Endodermal cell (in vitro differentiated cells): ENCODE measurements around the gene SVIL. TPM values are rescaled to one million over a fixed set of nuclear protein-coding genes. Genes with fewer than 3 reads are reported as not detected.

Experiments
- DNase-seq: peaks from one replicate; pipeline ENCODE4 v3.0.0-alpha.2; 2017
- H3K27ac ChIP-seq: 2 replicates; pipeline ENCODE4 v1.5.1; 2013; ENCODE audit warnings: mild to moderate bottlenecking, low read depth, low read length, moderate library complexity
- H3K27me3 ChIP-seq: 2 replicates; pipeline ENCODE4 v1.6.1; 2013; ENCODE audit warnings: mild to moderate bottlenecking, low read length, moderate library complexity; ENCODE audit not compliant: insufficient read depth, control insufficient read depth, poor library complexity, severe bottlenecking
- H3K36me3 ChIP-seq: 2 replicates; pipeline ENCODE4 v1.7.0; 2013; ENCODE audit warnings: mild to moderate bottlenecking, low read length, moderate library complexity; ENCODE audit not compliant: control insufficient read depth, insufficient read depth
- H3K4me1 ChIP-seq: one replicate; pipeline ENCODE4 v1.7.0; 2013; ENCODE audit warnings: low read length; ENCODE audit not compliant: control insufficient read depth, insufficient read depth
- H3K4me3 ChIP-seq: 2 replicates; pipeline ENCODE4 v1.5.1; 2013; ENCODE audit warnings: mild to moderate bottlenecking, low read length, moderate library complexity
- H3K9ac ChIP-seq: 2 replicates; pipeline ENCODE4 v1.6.1; 2013; ENCODE audit warnings: mild to moderate bottlenecking, low read length, moderate library complexity; ENCODE audit not compliant: poor library complexity, severe bottlenecking; ENCODE audit errors: extremely low read depth
- H3K9me3 ChIP-seq: 2 replicates; pipeline ENCODE4 v1.6.1; 2013; ENCODE audit warnings: mild to moderate bottlenecking, low read length, moderate library complexity; ENCODE audit not compliant: control insufficient read depth
- H3K27ac Mint-ChIP-seq: 2 replicates; pipeline ENCODE4 v1.8.0; 2020; ENCODE audit warnings: mixed read lengths
- H3K27me3 Mint-ChIP-seq: 2 replicates; pipeline ENCODE4 v1.8.0; 2021; ENCODE audit warnings: mild to moderate bottlenecking, mixed read lengths; ENCODE audit not compliant: insufficient read depth
- H3K36me3 Mint-ChIP-seq: 2 replicates; pipeline ENCODE4 v1.8.0; 2020; ENCODE audit warnings: low read depth, mixed read lengths
- H3K4me1 Mint-ChIP-seq: 2 replicates; pipeline ENCODE4 v1.8.0; 2020; ENCODE audit warnings: mixed read lengths
- H3K4me3 Mint-ChIP-seq: 2 replicates; pipeline ENCODE4 v1.8.0; 2020; ENCODE audit warnings: mild to moderate bottlenecking, moderate library complexity, mixed read lengths
- H3K9me3 Mint-ChIP-seq: 2 replicates; pipeline ENCODE4 v1.8.0; 2020; ENCODE audit warnings: mild to moderate bottlenecking, mixed read lengths
- WGBS, 2 experiments: methylation state at CpG; one replicate each; pipeline versions ENCODE4 v1.1.5 to v1.1.7; 2013; ENCODE audit warnings: missing lambda C conversion rate in 2 of 2, mixed read lengths in 1 of 2; ENCODE audit not compliant: insufficient coverage in 1 of 2, insufficient read length in 1 of 2; 5-methylcytosine and 5-hydroxymethylcytosine counted together
- total RNA-seq, 2 donors: library from RNA; stranded (reverse); fragmentation: NEBNext Ultra II Directional in 1 of 2; extraction: Animal tissue kit (Norgen Biotek cat#: 25700) in 1 of 2; gene quantifications; 2 replicates in 1 of 2; 3 replicates in 1 of 2; pipeline ENCODE4 v1.2.1, GENCODE V29; 2021
- TF ChIP-seq, protein P1 (sequence below): fragments of 200-600 bp; sonication (generic); conservative IDR thresholded peaks from 2 replicates; pipeline ENCODE4 v1.5.0; 2021; ENCODE audit warnings: antibody characterized with exemption, mild to moderate bottlenecking

Gene SVIL
- total RNA-seq, 2 donors from 2014 or later, result 25.2 to 32.9 TPM

DNA sequence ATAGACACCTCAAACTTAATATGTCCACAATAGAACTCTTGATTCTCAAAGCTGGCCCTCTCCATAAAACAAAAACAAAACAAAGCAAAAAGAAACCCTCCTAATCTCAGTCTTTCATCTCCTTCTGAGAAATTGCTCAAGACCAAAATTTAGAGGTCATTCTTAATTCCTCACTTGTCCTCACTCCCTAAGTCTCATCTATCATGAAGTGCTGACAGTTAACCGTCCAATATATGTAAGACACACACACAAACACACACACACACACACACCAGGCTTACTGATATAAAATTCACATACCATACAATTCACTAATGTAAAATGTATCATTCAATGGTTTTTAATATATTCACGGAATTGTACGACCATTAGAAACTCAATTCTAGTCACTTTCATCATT, 17.0 kb upstream of the SVIL start:
- H3K27ac Mint-ChIP-seq, result no peak overlapping the region
- H3K27me3 ChIP-seq, result peaks cover 16% of the 10 kb centered on the region
- peaks cover 25% of the 10 kb centered on the region for H3K36me3 ChIP-seq
- peaks cover 22% of the 10 kb centered on the region for H3K27me3 Mint-ChIP-seq
- TF ChIP-seq, protein P1, sequence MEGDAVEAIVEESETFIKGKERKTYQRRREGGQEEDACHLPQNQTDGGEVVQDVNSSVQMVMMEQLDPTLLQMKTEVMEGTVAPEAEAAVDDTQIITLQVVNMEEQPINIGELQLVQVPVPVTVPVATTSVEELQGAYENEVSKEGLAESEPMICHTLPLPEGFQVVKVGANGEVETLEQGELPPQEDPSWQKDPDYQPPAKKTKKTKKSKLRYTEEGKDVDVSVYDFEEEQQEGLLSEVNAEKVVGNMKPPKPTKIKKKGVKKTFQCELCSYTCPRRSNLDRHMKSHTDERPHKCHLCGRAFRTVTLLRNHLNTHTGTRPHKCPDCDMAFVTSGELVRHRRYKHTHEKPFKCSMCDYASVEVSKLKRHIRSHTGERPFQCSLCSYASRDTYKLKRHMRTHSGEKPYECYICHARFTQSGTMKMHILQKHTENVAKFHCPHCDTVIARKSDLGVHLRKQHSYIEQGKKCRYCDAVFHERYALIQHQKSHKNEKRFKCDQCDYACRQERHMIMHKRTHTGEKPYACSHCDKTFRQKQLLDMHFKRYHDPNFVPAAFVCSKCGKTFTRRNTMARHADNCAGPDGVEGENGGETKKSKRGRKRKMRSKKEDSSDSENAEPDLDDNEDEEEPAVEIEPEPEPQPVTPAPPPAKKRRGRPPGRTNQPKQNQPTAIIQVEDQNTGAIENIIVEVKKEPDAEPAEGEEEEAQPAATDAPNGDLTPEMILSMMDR, result no peak
- no peak overlapping the region for H3K4me3 ChIP-seq
- no peak overlapping the region for H3K9ac ChIP-seq
- H3K4me1 Mint-ChIP-seq, result peaks cover 11% of the 10 kb centered on the region
- WGBS, 2 experiments, result 72 to 83% methylated on average over 1 to 3 of the region's 3 CpGs
- peaks cover 28% of the 10 kb centered on the region for H3K9me3 Mint-ChIP-seq
- DNase-seq, result no peak
- peaks cover 5% of the 10 kb centered on the region for H3K4me1 ChIP-seq
- no peak overlapping the region for H3K27ac ChIP-seq
- peaks cover 28% of the 10 kb centered on the region for H3K9me3 ChIP-seq
- H3K36me3 Mint-ChIP-seq, result peaks cover 30% of the 10 kb centered on the region
- H3K4me3 Mint-ChIP-seq, result no peak overlapping the region

DNA sequence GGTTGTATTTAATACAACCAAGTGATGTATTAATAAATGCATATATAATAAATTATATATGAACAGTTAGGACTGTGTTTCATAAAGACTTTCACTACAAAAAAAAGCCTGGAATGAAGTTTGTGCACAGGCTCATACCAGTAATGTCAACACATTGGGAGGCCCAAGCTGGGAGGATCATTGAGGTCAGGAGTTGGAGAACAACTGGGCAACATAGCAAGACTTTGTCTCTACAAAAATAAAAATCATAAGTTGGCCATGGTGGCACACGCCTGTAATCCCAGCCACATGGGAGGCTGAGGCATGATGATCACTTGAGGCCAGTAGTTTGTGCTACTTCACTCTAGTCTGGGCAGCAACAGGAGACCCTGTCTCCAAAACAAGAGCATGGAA, 15.8 kb upstream of the SVIL start:
- peaks cover 5% of the 10 kb centered on the region for H3K4me1 ChIP-seq
- no peak for DNase-seq
- Mint-ChIP-seq H3K4me1 (peaks cover 22% of the 10 kb centered on the region), H3K27me3 (peaks cover 32% of the 10 kb centered on the region), H3K9me3 (peaks cover 17% of the 10 kb centered on the region), H3K4me3 (no peak overlapping the region), H3K27ac (no peak overlapping the region), H3K36me3 (peaks cover 19% of the 10 kb centered on the region)
- WGBS, 2 experiments, result 90 to 93% methylated on average over 1 of the region's 1 CpG
- TF ChIP-seq, protein P1, result no peak
- H3K36me3 ChIP-seq, result peaks cover 18% of the 10 kb centered on the region
- no peak overlapping the region for H3K27ac ChIP-seq
- H3K4me3 ChIP-seq, result no peak overlapping the region
- H3K9me3 ChIP-seq, result peaks cover 24% of the 10 kb centered on the region
- no peak overlapping the region for H3K9ac ChIP-seq
- peaks cover 27% of the 10 kb centered on the region for H3K27me3 ChIP-seq

DNA sequence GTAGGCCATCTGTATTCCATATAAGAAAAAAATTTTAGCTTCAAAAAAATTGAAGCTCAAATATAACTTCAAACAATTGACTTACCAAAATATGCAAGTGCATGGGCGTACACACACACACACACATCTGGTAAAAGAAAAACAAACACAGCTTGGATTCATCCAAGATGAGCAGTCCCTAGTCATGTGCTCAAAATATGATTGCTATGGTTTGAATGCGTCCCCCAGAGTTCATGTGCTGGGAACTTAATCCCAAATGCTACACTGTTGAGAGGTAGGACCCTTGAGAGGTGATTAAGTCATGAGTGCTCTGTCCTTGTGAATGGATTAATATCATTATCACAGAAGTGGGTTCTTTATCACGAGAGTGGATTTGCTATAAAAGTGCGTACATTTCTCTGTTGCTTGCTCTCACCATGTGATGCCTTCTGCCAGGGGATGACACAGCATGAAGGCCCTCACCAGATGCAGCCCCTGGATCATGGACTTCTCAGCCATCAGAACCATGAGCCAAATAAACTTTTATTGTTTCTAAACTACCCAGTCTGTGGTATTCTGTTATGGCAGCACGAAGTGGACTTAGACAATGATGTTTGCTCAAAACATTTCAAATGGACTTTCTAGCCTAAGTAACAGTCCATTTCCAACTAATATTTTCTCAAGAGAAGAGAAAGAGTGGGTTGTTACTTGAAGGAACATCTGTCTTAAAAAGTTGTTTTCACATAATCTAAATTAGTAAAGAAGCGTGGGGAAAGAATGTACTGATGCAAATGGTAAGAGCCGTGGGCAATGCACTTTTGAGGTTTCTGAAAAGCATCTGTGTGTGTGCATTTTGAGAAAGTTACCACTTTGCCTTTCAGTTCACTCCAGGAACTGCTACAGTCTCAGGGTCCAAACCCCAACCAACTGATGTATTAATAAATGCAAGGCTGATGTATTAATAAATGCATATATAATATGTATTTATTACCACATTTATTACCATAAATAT, 15.1 kb upstream of the SVIL start:
- peaks cover 5% of the 10 kb centered on the region for H3K4me1 ChIP-seq
- Mint-ChIP-seq H3K27ac (no peak overlapping the region), H3K27me3 (peaks cover 32% of the 10 kb centered on the region), H3K36me3 (peaks cover 12% of the 10 kb centered on the region), H3K9me3 (peaks cover 10% of the 10 kb centered on the region), H3K4me3 (no peak overlapping the region), H3K4me1 (peaks cover 23% of the 10 kb centered on the region)
- no peak overlapping the region for H3K27ac ChIP-seq
- TF ChIP-seq, protein P1, result no peak
- no peak for DNase-seq
- H3K36me3 ChIP-seq, result peaks cover 13% of the 10 kb centered on the region
- peaks cover 22% of the 10 kb centered on the region for H3K9me3 ChIP-seq
- H3K27me3 ChIP-seq, result peaks cover 27% of the 10 kb centered on the region
- no peak overlapping the region for H3K9ac ChIP-seq
- H3K4me3 ChIP-seq, result no peak overlapping the region
- 92 to 95% methylated on average over 7 of the region's 7 CpGs for WGBS, 2 experiments
